ENCODE measurements around the gene DBNL.

Gene DBNL

GRCh38 chr7:44108768-44109750 lies 64.6 kb downstream of the DBNL start:
- DNase-seq (ENCODE audit: insufficient read length) (no peak), FAIRE-seq (no peak)
- TF ChIP-seq POLR2A (IDR thresholded peaks at IDR 0.05; ENCODE audit: low read depth, low read length), result no peak
- no peak for TF ChIP-seq TAF1 (IDR thresholded peaks at IDR 0.05; ENCODE audit: borderline replicate concordance, low read depth, low read length)
- TF ChIP-seq POLR2AphosphoS5 (IDR thresholded peaks at IDR 0.05; ENCODE audit: low read depth, low read length), result no peak

GRCh38 chr7:44109991-44110390 lies 65.5 kb downstream of the DBNL start:
- FAIRE-seq (no peak), DNase-seq (ENCODE audit: insufficient read length) (no peak)
- TF ChIP-seq POLR2A (IDR thresholded peaks at IDR 0.05; ENCODE audit: low read depth, low read length), result no peak
- no peak for TF ChIP-seq TAF1 (IDR thresholded peaks at IDR 0.05; ENCODE audit: borderline replicate concordance, low read depth, low read length)
- TF ChIP-seq POLR2AphosphoS5 (IDR thresholded peaks at IDR 0.05; ENCODE audit: low read depth, low read length), result no peak

- TF ChIP-seq POLR2AphosphoS5 (IDR thresholded peaks at IDR 0.05; ENCODE audit: low read depth, low read length) (no peak), POLR2A (IDR thresholded peaks at IDR 0.05; ENCODE audit: low read depth, low read length) (no peak), TAF1 (IDR thresholded peaks at IDR 0.05; ENCODE audit: borderline replicate concordance, low read depth, low read length) (no peak)
- no peak for FAIRE-seq
- no peak for DNase-seq (ENCODE audit: insufficient read length)
These were observed 66.5 kb downstream of the DBNL start for GRCh38 chr7:44110719-44111635.
